HepG2 (cell line): Measurements from ENCODE around the gene HOXC12. TPM values are rescaled to one million over a fixed set of nuclear protein-coding genes. Genes with fewer than 3 reads are reported as not detected.

Experiments used
- ATAC-seq: fragments of 200-7000 bp; cut with Tn5 transposase; 3 replicates; pipeline ENCODE4 v1.9.1; 2020; ENCODE audit warnings: mild to moderate bottlenecking, moderate library complexity
- BruUV-seq: library from RNA; stranded (reverse); fragments of 400-500 nt; replicated peaks from 2 replicates; lab custom pipeline; 2021; lab: Mats Ljungman, UMichigan
- CTCF ChIA-PET: fragments of 300-600 bp; formaldehyde crosslinking; extraction: SDS; loops from one replicate; lab custom pipeline; 2021; ENCODE audit warnings: low total read pairs, inconsistent platforms, low intra/inter-chr PET ratio; lab: Yijun Ruan, JAX
- POLR2A ChIA-PET: fragments of 350-600 bp; sonication (Branson Sonifier 250); formaldehyde crosslinking; loops from one replicate; lab custom pipeline; 2020; ENCODE audit warnings: antibody characterized with exemption, inconsistent platforms; lab: Yijun Ruan, JAX
- DNase-seq: peaks from one replicate; pipeline ENCODE4 v3.0.0-alpha.2; 2015; ENCODE audit warnings: low spot score
- FAIRE-seq: peaks from 3 replicates; lab custom pipeline; 2011; peaks lifted over from hg19 to GRCh38; lab: Jason Lieb, UNC
- H2AFZ ChIP-seq: one replicate; pipeline ENCODE4 v1.6.1; 2011; ENCODE audit warnings: low read length, inconsistent platforms
- H3K27ac ChIP-seq: fragments of 300-600 bp; 3 replicates; pipeline ENCODE4 v1.8.0; 2011; ENCODE audit warnings: mixed run types, mild to moderate bottlenecking, mixed read lengths, low read length, inconsistent platforms; ENCODE audit not compliant: insufficient read depth; ENCODE audit errors: extremely low read length
- H3K27me3 ChIP-seq, 2 experiments: fragments of 200-600 bp in 1 of 2; 2 replicates in 1 of 2; 3 replicates in 1 of 2; pipeline versions ENCODE4 v1.6.0 to v1.8.0; 2011; ENCODE audit warnings: low read length in 2 of 2, mild to moderate bottlenecking in 2 of 2, moderate library complexity in 2 of 2, inconsistent platforms in 1 of 2; ENCODE audit not compliant: insufficient read depth in 2 of 2, control insufficient read depth in 1 of 2
- H3K36me3 ChIP-seq, 2 experiments: fragments of 200-600 bp in 1 of 2; replicated peaks in 1 of 2; 2 replicates in 1 of 2; 3 replicates in 1 of 2; pipeline versions ENCODE4 v1.5.1 to v1.8.0; 2011; ENCODE audit warnings: low read length in 2 of 2, inconsistent platforms in 1 of 2; ENCODE audit not compliant: insufficient read depth in 2 of 2, control insufficient read depth in 1 of 2
- H3K4me1 ChIP-seq: 2 replicates; pipeline ENCODE4 v1.5.1; 2012; ENCODE audit warnings: low read length, inconsistent platforms; ENCODE audit not compliant: insufficient read depth
- H3K4me2 ChIP-seq: 2 replicates; pipeline ENCODE4 v1.6.0; 2011; ENCODE audit warnings: low read depth, low read length, inconsistent platforms
- H3K4me3 ChIP-seq, 3 experiments: fragments of 200-600 bp in 1 of 3; sonication (generic), shearing (Covaris generic) in 1 of 3; replicated peaks in 1 of 3; 2 replicates each; pipeline ENCODE4 v1.5.1; 2011 to 2016; ENCODE audit warnings: low read length in 3 of 3, inconsistent platforms in 2 of 3, low read depth in 2 of 3, mild to moderate bottlenecking in 2 of 3, control low read depth in 1 of 3, mixed read lengths in 1 of 3; ENCODE audit not compliant: insufficient read depth in 1 of 3
- H3K79me2 ChIP-seq: one replicate; pipeline ENCODE4 v1.6.1; 2011; ENCODE audit warnings: low read length, inconsistent platforms; ENCODE audit not compliant: insufficient read depth
- H3K9ac ChIP-seq: 2 replicates; pipeline ENCODE4 v1.6.0; 2011; ENCODE audit warnings: mild to moderate bottlenecking, low read depth, low read length, inconsistent platforms; ENCODE audit not compliant: insufficient read depth
- H3K9me3 ChIP-seq: 2 replicates; pipeline ENCODE4 v1.5.1; 2012; ENCODE audit warnings: mild to moderate bottlenecking, low read length
- H4K20me1 ChIP-seq: 2 replicates; pipeline ENCODE4 v1.6.0; 2011; ENCODE audit warnings: inconsistent platforms, mild to moderate bottlenecking, low read length, moderate library complexity; ENCODE audit not compliant: insufficient read depth
- ATF7 ChIP-seq, 2 experiments: fragments of 450-650 bp in 1 of 2; sonication (generic) in 1 of 2; formaldehyde crosslinking in 1 of 2; IDR thresholded peaks; 2 replicates each; pipeline versions ENCODE4 v1.4.0 to v1.6.1; 2016 to 2020; ENCODE audit warnings: antibody characterized with exemption in 1 of 2, mild to moderate bottlenecking in 1 of 2, missing genetic modification reagents in 1 of 2
- CBX1 ChIP-seq: IDR thresholded peaks from one replicate; pipeline ENCODE4 v1.6.1; 2016; ENCODE audit warnings: antibody characterized with exemption, low read depth
- JUND ChIP-seq: sonication (generic); formaldehyde crosslinking; IDR thresholded peaks from 2 replicates; pipeline ENCODE4 v1.8.0; 2022; ENCODE audit warnings: mild to moderate bottlenecking, missing genetic modification reagents
- MTA1 ChIP-seq: sonication (generic); formaldehyde crosslinking; IDR thresholded peaks from 2 replicates; pipeline ENCODE4 v1.4.0; 2020; ENCODE audit warnings: missing genetic modification reagents, mild to moderate bottlenecking, borderline replicate concordance
- NCOA1 ChIP-seq: sonication (generic); formaldehyde crosslinking; IDR thresholded peaks from 2 replicates; pipeline ENCODE4 v1.9.0; 2021; ENCODE audit warnings: missing genetic modification reagents
- NFATC3 ChIP-seq: sonication (generic); formaldehyde crosslinking; IDR thresholded peaks from 2 replicates; pipeline ENCODE4 v1.5.1; 2020; ENCODE audit warnings: mild to moderate bottlenecking, missing genetic modification reagents
- NFYC ChIP-seq: IDR thresholded peaks from 2 replicates; pipeline ENCODE4 v1.6.1; 2016; ENCODE audit warnings: missing genetic modification reagents, missing compliant biosample characterization
- NR2C2 ChIP-seq: sonication (generic); formaldehyde crosslinking; IDR thresholded peaks from 2 replicates; pipeline ENCODE4 v1.4.0; 2020; ENCODE audit warnings: missing genetic modification reagents, mild to moderate bottlenecking, moderate library complexity, borderline replicate concordance
- RAD21 ChIP-seq: fragments of 450-650 bp; formaldehyde crosslinking; IDR thresholded peaks from 2 replicates; pipeline ENCODE4 v1.5.0; 2020; ENCODE audit warnings: mild to moderate bottlenecking
- SCMH1 ChIP-seq: sonication (generic); formaldehyde crosslinking; IDR thresholded peaks from 2 replicates; pipeline ENCODE4 v1.9.0; 2021; ENCODE audit warnings: missing genetic modification reagents, mild to moderate bottlenecking, borderline replicate concordance
- SOX5 ChIP-seq: IDR thresholded peaks from 2 replicates; pipeline ENCODE4 v1.6.1; 2016; ENCODE audit warnings: borderline replicate concordance
- ZBTB10 ChIP-seq: sonication (generic); formaldehyde crosslinking; IDR thresholded peaks from 2 replicates; pipeline ENCODE4 v1.4.0; 2020; ENCODE audit warnings: missing genetic modification reagents, borderline replicate concordance
- ZNF263 ChIP-seq: sonication (generic); formaldehyde crosslinking; IDR thresholded peaks from 2 replicates; pipeline ENCODE4 v1.4.0; 2020; ENCODE audit warnings: missing genetic modification reagents
- ZNF572 ChIP-seq: sonication (generic); formaldehyde crosslinking; IDR thresholded peaks from 2 replicates; pipeline ENCODE4 v1.5.1; 2020; ENCODE audit warnings: mild to moderate bottlenecking, missing genetic modification reagents
- ZNF660 ChIP-seq: sonication (generic); formaldehyde crosslinking; IDR thresholded peaks from 2 replicates; pipeline ENCODE4 v1.5.1; 2020; ENCODE audit warnings: mild to moderate bottlenecking, low read depth, missing genetic modification reagents, borderline replicate concordance
- ZNF687 ChIP-seq: sonication (generic); formaldehyde crosslinking; IDR thresholded peaks from 2 replicates; pipeline ENCODE4 v1.5.1; 2020; ENCODE audit warnings: mild to moderate bottlenecking, missing genetic modification reagents, moderate library complexity
- ZSCAN22 ChIP-seq: sonication (generic); formaldehyde crosslinking; IDR thresholded peaks from 2 replicates; pipeline ENCODE4 v1.4.0; 2020; ENCODE audit warnings: mild to moderate bottlenecking, missing genetic modification reagents
- ZSCAN25 ChIP-seq: sonication (generic); formaldehyde crosslinking; IDR thresholded peaks from 2 replicates; pipeline ENCODE4 v1.8.0; 2022; ENCODE audit warnings: mild to moderate bottlenecking, missing genetic modification reagents
- WGBS: methylation state at CpG from one replicate; pipeline ENCODE4 v1.1.6; 2017; ENCODE audit warnings: low lambda C conversion rate; 5-methylcytosine and 5-hydroxymethylcytosine counted together
- in situ Hi-C: cut with HindIII; loops from 2 replicates; pipeline ENCODE4 v1.10.0; 2017; ENCODE audit warnings: low pct_unique_long_range_greater_than_20kb; ENCODE audit not compliant: extremely low pct_ligation_motif_present
- intact Hi-C: fragments of 100-400 bp; cut with micrococcal nuclease; formaldehyde crosslinking; loops from one replicate; pipeline ENCODE4 v1.10.0; 2022; ENCODE audit not compliant: unreplicated experiment
- polyA plus RNA-seq, 8 experiments: library from polyadenylated mRNA; depleted of rRNA in 3 of 8; stranded (reverse) in 7 of 8; unstranded in 1 of 8; fragments of >200 nt; fragmentation: Illumina TruSeq in 4 of 8; extraction: Trizol in 4 of 8; gene quantifications; 2 replicates each; pipeline versions ENCODE4 v1.2.1 to v1.2.3, GENCODE V29; 2011 to 2016; ENCODE audit warnings: low read depth in 4 of 8, missing spikeins in 1 of 8, mixed read lengths in 1 of 8; ENCODE audit not compliant: insufficient read depth in 1 of 8
- total RNA-seq, 5 experiments: library from RNA; depleted of rRNA; stranded (reverse); fragments of >200 nt; fragmentation: Illumina TruSeq; extraction: Trizol; gene quantifications; 2 replicates each; pipeline ENCODE4 v1.2.3, GENCODE V29; 2016; ENCODE audit warnings: low read depth in 1 of 5

The HOXC12 gene
- total and polyA plus RNA-seq, 2 of the 13 experiments (the other 11 are each of a cell fraction or from before 2014, with no cell fraction given): not detected

GRCh38 chr12:53984901-53985691 is 30.4 kb downstream of the HOXC12 start, which contains the start of gene HOXC10:
Gene HOXC10 (plus strand): TSS chr12:53985146. CDS start chr12:53985260, 114 bp downstream.
- Histone ChIP-seq H3K27ac (no peak within 1 kb of the TSS), H3K4me1 (peaks cover 35% of the 10 kb centered on the region), H2AFZ (no peak within 1 kb of the TSS), H3K4me3 (no peak within 1 kb of the TSS), H3K27me3 (peaks cover 6 to 42% of the 10 kb centered on the region in 2 experiments; a peak in 4 of 5 replicates), H3K9ac (no peak within 1 kb of the TSS), H4K20me1 (no peaks in the 10 kb centered on the region), H3K79me2 (no peaks in the 10 kb centered on the region), H3K36me3 (no peaks in the 10 kb centered on the region), H3K4me2 (no peak within 1 kb of the TSS), H3K9me3 (no peaks in the 10 kb centered on the region)
- DNase-seq: peak; percentile 53
- ChIA-PET POLR2A (no interaction called here), CTCF (interaction anchor here (0.9 to 2.3 kb wide), 3 partner anchors 216 to 232 kb away, joined by 3 to 12 read pairs (median 8); no protein-coding TSS in a partner anchor)
- intact Hi-C loops (no loop called here), in situ Hi-C loops (no loop called here)
- no peak for FAIRE-seq
- peak; percentile 48 for ATAC-seq
- WGBS: 61% methylated on average over 45 of the region's 55 CpGs
- BruUV-seq: no TSS peak
- TF ChIP-seq ATF7 (IDR thresholded peaks at IDR 0.05) (peak; percentile 14; the same call in 1 of the 2 replicates), ATF7 (CRISPR knock-in tag; IDR thresholded peaks at IDR 0.05) (no peak), ZNF687 (CRISPR knock-in tag) (no peak; the same call in 1 of the 2 replicates), ZSCAN25 (CRISPR knock-in tag) (no peak), ZSCAN22 (CRISPR knock-in tag) (no peak), MTA1 (CRISPR knock-in tag) (no peak), JUND (CRISPR knock-in tag) (0 out of 2 replicates have a peak, but pooled peaks have one; percentile 57), ZNF660 (CRISPR knock-in tag) (no peak), ZBTB10 (CRISPR knock-in tag) (no peak), NCOA1 (CRISPR knock-in tag) (no peak), NR2C2 (peak; percentile 74; the same call in 1 of the 2 replicates), RAD21 (CRISPR knock-in tag) (peak; percentile 76), ZNF572 (0 out of 2 replicates have a peak, but pooled peaks have one; percentile 40), ZNF263 (CRISPR knock-in tag) (no peak), SOX5 (CRISPR knock-in tag) (no peak), SCMH1 (CRISPR knock-in tag) (no peak), NFATC3 (CRISPR knock-in tag) (no peak), CBX1 (no peak), NFYC (peak; percentile 52)
